Measurements from ENCODE around the gene UNC13D.

The UNC13D gene

DNA sequence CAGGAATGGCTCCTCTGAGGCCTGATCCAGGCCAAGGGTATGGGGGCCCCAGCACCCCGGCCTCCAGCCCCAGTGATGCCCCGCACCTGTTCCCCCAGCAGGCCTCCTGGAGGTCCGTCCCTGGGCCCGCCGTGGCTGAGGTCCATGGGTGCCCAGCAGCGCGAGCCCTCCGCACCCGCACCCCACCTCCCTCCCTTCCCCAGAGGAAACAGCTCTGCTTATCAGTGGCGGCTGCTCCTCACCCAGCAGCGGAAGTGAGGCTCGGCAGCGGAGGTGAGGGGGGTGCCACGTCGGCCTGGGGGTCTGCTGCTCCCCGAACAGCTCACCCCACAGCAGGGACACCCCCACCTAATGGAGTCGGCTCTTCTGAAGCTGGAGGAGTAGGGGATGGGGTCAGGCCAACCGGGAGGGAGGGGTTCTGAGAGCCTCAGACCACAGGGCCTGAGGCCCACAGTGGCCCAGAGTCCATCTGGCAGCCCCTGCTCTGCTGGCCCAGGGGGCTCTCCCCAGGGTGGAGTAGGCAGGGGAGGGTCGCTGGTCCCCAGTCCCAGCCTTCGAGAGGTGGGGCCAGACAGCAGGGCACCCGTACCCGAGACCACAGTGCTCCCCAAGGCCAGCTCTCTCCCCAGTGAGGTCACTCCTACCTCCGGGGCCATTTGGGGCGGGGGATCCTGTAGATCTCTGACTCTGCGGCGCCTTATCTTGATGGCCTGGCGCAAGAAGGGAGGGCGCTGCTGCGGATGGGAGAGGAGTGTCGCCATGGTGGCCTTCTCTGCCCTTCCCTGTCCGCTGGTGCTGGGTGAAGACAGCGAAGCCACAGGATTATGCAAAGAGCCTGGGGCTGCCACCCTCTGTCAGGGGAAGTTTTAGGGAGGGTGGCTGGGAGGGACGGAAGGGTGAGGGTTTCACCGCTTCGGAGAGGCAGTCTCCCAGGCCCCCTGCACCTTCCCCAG is at the start of gene UNC13D:
TSS of gene UNC13D (minus strand) at position 828 of the 953 bp plus-strand sequence. CDS start at position 761, 67 bp downstream.
- no peak within 1 kb of the TSS for H3K4me3 ChIP-seq (ENCODE audit: low read depth, low read length)
- H3K36me3 ChIP-seq = peaks cover 35% of the 10 kb centered on the region
- H3K27me3 ChIP-seq (ENCODE audit: insufficient read depth, low read depth, severe bottlenecking) = no peaks in the 10 kb centered on the region
- DNase-seq = peak; percentile 47
- H3K27ac ChIP-seq = peak within 1 kb of the TSS; percentile 72
- no peaks in the 10 kb centered on the region for H3K9me3 ChIP-seq (ENCODE audit: severe bottlenecking)
- TF ChIP-seq, protein P1, sequence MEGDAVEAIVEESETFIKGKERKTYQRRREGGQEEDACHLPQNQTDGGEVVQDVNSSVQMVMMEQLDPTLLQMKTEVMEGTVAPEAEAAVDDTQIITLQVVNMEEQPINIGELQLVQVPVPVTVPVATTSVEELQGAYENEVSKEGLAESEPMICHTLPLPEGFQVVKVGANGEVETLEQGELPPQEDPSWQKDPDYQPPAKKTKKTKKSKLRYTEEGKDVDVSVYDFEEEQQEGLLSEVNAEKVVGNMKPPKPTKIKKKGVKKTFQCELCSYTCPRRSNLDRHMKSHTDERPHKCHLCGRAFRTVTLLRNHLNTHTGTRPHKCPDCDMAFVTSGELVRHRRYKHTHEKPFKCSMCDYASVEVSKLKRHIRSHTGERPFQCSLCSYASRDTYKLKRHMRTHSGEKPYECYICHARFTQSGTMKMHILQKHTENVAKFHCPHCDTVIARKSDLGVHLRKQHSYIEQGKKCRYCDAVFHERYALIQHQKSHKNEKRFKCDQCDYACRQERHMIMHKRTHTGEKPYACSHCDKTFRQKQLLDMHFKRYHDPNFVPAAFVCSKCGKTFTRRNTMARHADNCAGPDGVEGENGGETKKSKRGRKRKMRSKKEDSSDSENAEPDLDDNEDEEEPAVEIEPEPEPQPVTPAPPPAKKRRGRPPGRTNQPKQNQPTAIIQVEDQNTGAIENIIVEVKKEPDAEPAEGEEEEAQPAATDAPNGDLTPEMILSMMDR (IDR thresholded peaks at IDR 0.05; ENCODE audit: low read depth, low read length) = no peak

DNA sequence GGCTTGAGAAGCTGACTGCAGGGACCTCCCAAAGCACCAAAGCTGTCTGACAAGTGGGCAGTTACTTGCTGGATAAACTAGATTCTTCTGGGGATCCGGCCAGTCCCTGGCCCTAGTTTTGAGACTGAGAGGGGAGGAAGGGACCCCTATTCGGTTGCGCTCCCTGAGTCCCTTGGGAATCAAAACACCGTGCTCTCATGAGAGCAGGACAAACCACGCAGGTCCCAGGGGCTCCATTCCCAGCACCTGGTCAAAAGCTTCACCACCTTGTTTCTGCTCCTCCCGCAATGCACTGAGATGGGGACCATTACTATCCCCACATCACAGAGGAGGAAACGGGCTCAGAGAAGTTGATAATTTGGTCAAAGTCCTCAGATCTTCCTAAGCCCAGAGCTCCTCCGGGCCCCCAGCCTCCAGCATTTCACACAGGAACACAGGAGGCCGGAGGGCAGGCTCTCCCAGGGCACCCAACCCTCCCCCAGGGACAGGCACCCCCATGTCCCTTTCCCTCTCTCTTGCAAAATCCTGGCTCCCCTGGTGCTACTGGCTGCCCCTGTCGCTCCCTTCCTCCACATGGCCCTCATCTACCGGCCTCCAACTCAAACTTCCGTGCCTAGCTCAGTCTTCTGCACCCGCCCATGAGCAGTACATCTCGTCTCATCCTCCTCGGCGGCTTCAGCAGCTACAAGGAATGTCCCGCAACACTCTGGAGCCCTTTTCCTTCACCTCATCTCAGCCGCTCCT is 49.3 kb upstream of the UNC13D start:
- H3K4me3 ChIP-seq (ENCODE audit: low read depth, low read length) = no peak overlapping the region
- no peak for DNase-seq
- H3K27ac ChIP-seq = peak overlapping the region; percentile 95
- no peaks in the 10 kb centered on the region for H3K27me3 ChIP-seq (ENCODE audit: insufficient read depth, low read depth, severe bottlenecking)
- no peaks in the 10 kb centered on the region for H3K9me3 ChIP-seq (ENCODE audit: severe bottlenecking)
- TF ChIP-seq, protein P1 (IDR thresholded peaks at IDR 0.05; ENCODE audit: low read depth, low read length) = no peak
- peaks cover 36% of the 10 kb centered on the region for H3K36me3 ChIP-seq

DNA sequence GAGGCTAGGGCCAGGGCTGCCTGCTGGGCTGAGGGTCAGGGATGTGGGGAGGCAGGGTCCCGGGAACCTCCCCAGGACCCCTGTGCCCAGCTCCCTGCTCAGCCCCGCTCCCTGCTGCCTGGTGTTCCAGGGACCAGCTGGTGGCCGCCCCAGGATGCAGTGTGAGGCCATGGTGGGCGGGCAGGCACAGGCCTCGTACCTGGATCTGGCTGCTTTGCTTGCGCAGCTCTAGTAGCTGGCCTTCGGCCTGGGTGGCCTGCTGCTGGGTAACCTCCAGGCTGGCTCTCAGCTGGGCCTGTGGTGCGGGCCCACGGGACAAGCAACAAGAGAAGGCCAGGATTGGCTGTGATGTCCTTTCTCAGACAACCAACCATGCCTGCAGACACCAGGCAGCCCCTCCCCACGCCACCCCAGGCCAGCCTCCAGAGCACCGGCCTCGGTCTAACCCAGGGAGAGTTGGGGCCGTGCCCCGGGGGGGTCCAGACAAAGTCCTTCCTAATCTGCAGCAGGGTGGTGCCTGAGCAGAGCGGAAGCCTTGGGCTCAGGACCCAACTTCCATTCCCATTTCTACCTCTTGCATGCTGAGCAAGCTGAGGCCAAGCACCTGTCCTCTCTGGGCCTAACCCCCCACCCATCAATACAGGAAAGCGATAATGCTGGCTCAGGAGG is 48.5 kb upstream of the UNC13D start:
- DNase-seq = peak; percentile 69

DNA sequence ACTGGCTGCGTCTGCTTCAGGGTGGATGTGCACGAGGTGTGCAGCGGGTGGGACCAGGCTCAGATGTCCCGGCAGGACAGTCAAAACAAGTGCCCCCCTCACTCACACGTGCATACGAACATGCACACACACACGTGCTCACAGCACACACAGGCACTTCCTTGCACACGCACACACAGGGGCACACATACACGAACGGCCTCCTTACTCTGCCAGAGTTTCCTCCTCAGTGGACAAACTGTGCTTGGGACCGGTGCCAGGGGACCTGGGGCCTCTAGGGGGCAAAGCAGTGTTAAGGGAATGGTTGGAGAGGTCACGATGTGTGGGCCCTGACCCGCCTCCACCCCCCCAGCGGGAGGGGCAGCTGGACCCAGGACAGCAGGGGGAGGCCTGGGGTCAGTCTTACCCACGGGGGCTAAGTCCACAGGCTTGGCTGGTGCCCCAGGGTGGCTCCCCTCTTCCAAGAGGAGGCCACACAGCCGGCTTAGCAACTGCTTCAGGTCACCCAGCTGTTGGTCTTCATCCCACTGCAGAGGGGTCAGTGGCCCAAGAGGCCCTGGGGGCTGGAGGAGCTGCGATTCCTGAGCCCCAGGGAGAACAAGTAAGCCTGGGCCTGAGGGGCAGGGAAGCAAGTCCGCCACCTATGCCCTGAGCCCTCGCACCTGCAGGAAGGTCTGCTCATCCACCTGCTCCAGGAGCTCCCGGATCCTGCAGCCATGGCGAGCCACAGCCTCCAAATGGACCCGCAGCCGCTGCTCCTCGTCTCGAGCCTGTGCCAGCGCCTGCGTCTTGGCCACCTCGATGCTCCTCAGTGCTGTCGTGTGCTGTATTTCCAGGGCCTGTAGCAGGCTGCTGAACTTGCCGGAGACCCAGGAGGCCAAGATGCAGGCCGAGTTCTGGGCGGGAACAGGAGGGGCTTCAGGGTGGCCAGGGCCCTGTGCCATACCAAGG is 47.7 kb upstream of the UNC13D start:
- peak overlapping the region; percentile 95 for H3K27ac ChIP-seq
- peak; percentile 50 for DNase-seq
- no peaks in the 10 kb centered on the region for H3K27me3 ChIP-seq (ENCODE audit: insufficient read depth, low read depth, severe bottlenecking)
- peaks cover 23% of the 10 kb centered on the region for H3K36me3 ChIP-seq
- no peaks in the 10 kb centered on the region for H3K9me3 ChIP-seq (ENCODE audit: severe bottlenecking)
- TF ChIP-seq, protein P1 (IDR thresholded peaks at IDR 0.05; ENCODE audit: low read depth, low read length) = 0 out of 2 replicates have a peak, but pooled peaks have one; percentile 26
- H3K4me3 ChIP-seq (ENCODE audit: low read depth, low read length) = no peak overlapping the region

More for the DNA sequence above, 48.5 kb upstream of the UNC13D start:
- H3K27ac ChIP-seq = peak overlapping the region; percentile 95
- no peaks in the 10 kb centered on the region for H3K9me3 ChIP-seq (ENCODE audit: severe bottlenecking)
- H3K36me3 ChIP-seq = peaks cover 28% of the 10 kb centered on the region
- TF ChIP-seq, protein P1 (IDR thresholded peaks at IDR 0.05; ENCODE audit: low read depth, low read length) = no peak
- H3K4me3 ChIP-seq (ENCODE audit: low read depth, low read length) = no peak overlapping the region
- H3K27me3 ChIP-seq (ENCODE audit: insufficient read depth, low read depth, severe bottlenecking) = no peaks in the 10 kb centered on the region

Data from WERI-Rb-1 (cell line).